GM19452 (cell line): ENCODE data around the gene KRI1.
"Not testable (repeated sequence)": the region's sequence is repeated elsewhere in the genome, so short reads cannot be mapped to it uniquely, and the experiment has no call there.

Experiments
- ATAC-seq: cut with Tn5 transposase; IDR thresholded peaks from one replicate; pipeline ENCODE4 v1.9.1; 2021; ENCODE audit not compliant: unreplicated experiment

The KRI1 gene

GRCh38 chr19:10575011-10575716, 9.4 kb upstream of the KRI1 start:
- ATAC-seq, result no peak

GRCh38 chr19:10574462-10574861, 8.7 kb upstream of the KRI1 start:
- ATAC-seq, result no peak

GRCh38 chr19:10573793-10574192, 8.0 kb upstream of the KRI1 start:
- ATAC-seq, result not testable (repeated sequence)

- ATAC-seq, result peak; percentile 59
Observed at GRCh38 chr19:10568826-10569651, 3.2 kb upstream of the KRI1 start, which contains the start of gene CDKN2D. TSS of gene CDKN2D (minus strand) at chr19:10568979. CDS start at chr19:10568653, 326 bp downstream.

- peak; percentile 4 for ATAC-seq
Observed at GRCh38 chr19:10568062-10568825, 2.4 kb upstream of the KRI1 start.

GRCh38 chr19:10567656-10568055, 1.8 kb upstream of the KRI1 start:
- no peak for ATAC-seq

- ATAC-seq, result peak; percentile 21
Observed at GRCh38 chr19:10566658-10567410, 1.0 kb upstream of the KRI1 start.

- no peak for ATAC-seq
Observed at GRCh38 chr19:10566408-10566657, 523 bp upstream of the KRI1 start.

GRCh38 chr19:10565028-10565566, 713 bp downstream of the KRI1 start:
- no peak for ATAC-seq

GRCh38 chr19:10562609-10563008, 3.2 kb downstream of the KRI1 start:
- no peak for ATAC-seq

- ATAC-seq, result no peak
Observed at GRCh38 chr19:10560154-10560553, 5.7 kb downstream of the KRI1 start.

GRCh38 chr19:10557603-10558197, 8.1 kb downstream of the KRI1 start:
- no peak for ATAC-seq

- ATAC-seq, result no peak
Observed at GRCh38 chr19:10555610-10555973, 10.2 kb downstream of the KRI1 start.

- no peak for ATAC-seq
Observed at GRCh38 chr19:10554760-10555609, 10.8 kb downstream of the KRI1 start.

GRCh38 chr19:10553943-10554381, 11.8 kb downstream of the KRI1 start:
- peak; percentile 66 for ATAC-seq

GRCh38 chr19:10553087-10553667, 12.6 kb downstream of the KRI1 start:
- ATAC-seq, result no peak

GRCh38 chr19:10552510-10553053, 13.2 kb downstream of the KRI1 start:
- ATAC-seq, result no peak

- no peak for ATAC-seq
Observed at GRCh38 chr19:10551698-10552301, 14.0 kb downstream of the KRI1 start.
